GM11168 (cell line): ENCODE data around the gene TMEM221.

Source experiments
- in situ Hi-C: fragments of 300-500 bp; cut with MboI; formaldehyde crosslinking; loops from one replicate; pipeline ENCODE4 v1.12.0; 2022; ENCODE audit warnings: low sequenced_read_pairs; ENCODE audit not compliant: unreplicated experiment

The TMEM221 gene

DNA sequence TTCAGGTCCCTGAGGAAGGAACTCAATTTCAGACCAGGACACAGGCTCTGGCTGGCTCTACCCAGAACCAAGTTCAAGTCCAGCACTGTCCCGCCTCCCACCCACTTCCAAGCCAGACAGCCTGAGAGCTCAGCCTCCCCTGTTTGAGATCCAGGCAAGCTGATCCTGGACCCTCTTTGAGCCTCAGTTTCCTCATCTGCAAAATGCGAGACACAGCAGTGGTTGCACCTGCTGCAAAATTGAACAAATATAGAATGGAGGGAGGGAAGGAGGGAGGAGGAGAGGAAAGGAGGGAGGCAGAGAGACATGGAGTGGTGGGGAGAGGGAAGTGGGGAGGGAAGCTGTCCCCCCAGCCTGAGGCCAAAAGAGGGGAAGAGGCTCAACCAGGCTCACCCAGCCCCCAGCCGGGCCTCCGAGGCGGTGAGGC is 751 bp downstream of the TMEM221 start:
- in situ Hi-C loops, result no loop called here

DNA sequence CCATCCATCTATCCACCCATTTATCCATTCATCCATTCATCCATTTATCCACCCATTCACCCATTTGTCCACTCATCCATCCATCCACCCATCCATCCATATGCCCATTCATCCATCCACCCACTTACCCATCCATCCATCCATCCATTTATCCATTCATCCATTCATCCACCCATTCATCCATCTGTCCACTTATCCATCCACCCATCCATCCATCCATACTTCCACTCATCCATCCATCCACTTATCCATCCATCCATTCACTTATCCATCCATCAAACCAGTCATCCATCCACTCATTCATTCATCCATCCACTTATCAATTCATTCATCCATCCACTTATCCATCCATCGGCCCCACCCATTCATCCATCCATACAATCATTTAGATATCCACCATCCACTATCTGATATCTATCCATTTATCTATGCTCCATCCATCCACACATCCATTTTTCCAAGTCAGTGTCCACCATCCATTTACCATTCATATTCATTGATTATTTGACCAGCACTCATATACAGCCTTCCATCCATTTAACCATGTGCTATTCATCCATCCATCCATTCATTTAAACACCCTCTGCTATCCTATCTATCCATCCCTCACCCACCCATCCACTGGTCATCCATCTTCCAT is 2.8 kb downstream of the TMEM221 start:
- in situ Hi-C loops, result no loop called here

DNA sequence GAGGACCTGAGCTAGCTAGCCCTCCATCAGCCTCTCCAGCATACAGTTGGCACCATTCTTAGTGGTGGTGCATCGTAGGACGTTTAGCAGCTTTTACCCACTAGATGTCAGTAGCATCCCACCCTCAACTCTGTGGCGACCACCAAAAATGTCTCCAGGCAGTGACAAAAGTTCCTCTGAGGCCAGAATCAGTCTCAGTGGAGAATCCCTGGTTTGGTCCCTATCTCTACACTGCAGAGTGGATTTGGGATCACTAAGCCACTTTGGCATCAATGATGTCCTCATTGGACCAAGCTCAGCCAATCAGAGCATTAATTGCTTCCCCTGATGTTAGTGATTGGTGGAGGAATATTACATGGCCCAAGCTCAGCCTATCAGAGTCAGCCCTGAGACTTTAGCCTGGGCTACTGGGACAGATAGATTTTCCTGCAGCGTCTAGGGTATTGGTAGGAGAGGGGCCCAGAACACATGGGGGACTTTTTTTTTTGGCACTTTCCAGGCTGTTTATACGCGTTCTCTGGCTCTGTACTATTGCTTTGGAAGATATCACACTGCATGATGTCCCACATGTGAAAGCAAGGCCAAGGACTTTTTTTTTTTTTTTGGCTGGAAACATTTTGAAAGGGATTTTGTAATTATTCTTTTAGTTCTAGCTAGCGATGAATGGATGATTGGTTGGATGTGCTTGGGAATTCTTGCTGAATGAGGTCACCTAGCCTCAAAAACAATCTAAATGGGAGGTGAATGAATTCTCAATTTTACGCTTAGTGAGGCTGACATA is 7.0 kb downstream of the TMEM221 start:
- in situ Hi-C loops, result no loop called here

DNA sequence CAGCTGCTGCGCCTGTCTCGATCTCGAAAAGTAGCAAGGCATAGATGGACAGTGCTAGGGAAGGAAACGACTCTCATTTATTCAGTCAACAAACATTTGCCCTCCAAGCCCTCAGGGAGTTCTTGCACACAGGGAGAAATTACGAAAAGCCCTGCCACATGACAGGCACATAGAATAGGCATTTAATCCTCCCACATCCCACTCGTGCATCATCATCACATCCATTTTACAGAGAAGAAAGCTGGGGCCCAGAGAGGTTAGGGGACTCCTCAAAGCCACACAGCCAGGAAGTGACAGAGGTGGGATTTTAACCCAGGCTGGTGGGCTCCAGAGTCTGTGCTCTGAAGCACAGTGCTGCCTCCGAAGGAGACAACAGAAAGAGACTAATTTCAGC is 11.6 kb downstream of the TMEM221 start:
- in situ Hi-C loops, result no loop called here

DNA sequence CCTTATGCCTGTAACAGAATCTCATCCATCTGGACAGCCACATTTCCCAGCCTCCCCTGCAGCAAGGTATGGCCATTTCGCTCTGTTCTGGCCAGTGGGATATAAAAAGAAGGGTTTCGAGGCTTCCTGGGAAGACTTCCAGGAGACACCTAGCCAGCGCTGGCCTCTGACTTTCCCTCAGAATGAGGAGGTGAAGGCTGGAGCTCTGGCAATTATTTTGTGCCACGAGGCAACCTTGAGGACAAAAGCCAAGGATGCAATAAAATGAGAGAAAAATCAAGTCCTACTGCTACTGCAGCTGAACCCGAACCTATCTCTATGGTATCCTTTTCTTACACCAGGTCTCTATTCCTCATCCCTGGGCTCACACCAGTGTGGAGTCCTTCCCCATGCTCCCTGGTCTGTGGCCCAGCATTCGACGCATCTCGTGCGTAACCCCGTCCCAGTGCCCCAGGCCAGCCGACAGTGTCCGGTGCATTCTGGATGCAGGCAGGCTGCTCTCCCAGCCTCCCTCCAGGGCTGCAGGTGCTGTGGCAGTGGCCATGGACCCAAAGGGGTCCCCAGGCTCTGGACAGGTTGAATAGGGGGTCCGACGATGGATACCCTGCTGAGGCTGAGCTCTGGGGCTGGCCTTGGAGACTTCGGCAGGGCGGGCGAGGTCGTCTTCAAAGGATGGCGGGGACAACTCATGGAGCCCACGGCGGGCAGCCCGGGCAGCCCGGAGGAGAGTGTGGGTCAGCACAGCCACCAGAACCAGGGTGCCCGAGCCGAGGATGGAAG is 12.2 kb downstream of the TMEM221 start:
- in situ Hi-C loops, result no loop called here

DNA sequence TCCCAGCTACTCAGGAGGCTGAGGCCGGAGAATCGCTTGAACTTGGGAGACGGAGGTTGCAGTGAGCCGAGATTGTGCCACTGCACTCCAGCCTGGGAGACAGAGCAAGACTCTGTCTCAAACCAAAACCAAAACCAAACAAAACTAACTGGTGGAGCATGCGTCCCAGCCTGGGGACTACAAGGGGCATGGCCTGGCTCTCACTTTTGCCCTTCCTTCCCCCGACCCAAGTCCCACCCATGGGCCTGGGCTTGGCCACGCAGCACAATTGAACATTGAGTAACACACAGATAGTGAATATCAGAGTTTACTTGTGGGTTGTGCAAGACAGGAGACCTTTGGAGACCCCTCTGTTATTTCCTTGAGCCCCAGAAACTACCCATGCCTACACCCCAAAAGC is 13.2 kb downstream of the TMEM221 start:
- in situ Hi-C loops, result no loop called here

DNA sequence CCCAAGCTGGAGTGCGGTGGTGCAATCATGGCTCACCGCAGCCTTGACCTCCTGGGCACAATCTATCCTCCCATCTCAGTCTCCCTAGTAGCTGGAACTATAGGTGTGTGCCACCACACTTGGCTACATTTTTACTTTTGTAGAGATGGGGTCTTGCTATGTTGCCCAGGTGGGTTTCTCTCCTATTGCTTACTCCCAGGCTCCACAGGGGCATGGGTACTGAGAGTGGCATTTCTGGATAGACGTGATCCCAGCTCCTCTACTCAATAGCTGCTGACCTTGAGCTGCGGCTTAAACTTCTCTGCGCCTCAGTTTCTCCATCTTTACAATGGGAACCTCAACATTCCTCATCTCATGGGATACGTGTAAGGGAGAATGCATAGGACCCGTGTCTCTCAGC is 17.1 kb downstream of the TMEM221 start:
- in situ Hi-C loops, result no loop called here

DNA sequence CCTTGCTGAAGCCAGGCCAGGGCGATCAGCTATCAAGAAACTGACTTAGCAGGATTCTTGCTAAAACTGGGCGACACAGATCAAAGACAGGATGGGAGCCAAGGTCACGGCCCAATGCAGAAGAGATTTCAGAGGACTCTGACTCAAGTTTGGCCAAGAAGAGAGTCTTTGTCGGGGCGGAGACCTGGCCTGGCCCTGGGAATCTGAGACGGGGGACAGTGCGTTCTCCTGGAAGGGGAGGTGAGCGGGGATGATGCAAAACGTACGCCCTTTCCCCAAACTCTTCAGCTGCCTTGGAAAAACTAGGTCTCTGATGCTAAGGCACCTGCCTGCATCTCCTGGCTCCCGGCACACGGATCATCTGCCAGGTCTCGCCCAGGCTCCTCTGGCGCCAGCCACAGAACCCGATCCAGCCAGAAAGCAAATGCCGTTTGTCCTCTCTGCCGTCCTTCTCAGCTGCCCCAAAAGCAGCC is 18.8 kb downstream of the TMEM221 start:
- in situ Hi-C loops, result no loop called here

DNA sequence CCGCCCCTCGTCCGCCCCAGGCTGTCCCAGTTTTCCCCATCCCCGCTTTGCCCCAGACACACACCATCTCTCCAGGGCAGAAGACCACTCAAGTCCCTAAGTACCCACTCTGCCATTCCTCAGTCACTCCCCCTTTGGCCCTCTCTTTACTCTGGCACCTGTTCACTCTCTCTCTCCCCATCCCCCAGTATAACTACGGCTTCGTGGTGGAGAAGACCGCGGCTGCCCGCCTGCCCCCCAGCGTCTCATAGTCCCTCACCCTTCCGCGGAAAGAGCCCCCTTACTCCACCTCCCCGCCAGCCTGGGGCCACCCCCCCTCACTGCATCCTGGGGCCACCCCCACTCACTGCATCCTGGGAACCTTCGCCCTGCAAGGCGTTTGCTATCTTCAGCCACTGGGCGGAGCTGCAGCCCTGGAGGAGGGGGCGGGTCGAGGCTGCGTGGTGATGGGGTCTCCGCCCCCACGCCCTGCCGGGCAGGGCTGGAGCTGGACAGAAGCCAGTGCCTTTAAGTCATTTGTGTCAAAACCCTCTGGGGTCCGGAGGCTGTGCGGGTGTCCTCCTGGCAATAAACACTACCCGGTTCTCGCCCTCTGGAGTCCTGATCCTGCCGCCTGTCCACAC is 23.6 kb downstream of the TMEM221 start:
- in situ Hi-C loops, result no loop called here

DNA sequence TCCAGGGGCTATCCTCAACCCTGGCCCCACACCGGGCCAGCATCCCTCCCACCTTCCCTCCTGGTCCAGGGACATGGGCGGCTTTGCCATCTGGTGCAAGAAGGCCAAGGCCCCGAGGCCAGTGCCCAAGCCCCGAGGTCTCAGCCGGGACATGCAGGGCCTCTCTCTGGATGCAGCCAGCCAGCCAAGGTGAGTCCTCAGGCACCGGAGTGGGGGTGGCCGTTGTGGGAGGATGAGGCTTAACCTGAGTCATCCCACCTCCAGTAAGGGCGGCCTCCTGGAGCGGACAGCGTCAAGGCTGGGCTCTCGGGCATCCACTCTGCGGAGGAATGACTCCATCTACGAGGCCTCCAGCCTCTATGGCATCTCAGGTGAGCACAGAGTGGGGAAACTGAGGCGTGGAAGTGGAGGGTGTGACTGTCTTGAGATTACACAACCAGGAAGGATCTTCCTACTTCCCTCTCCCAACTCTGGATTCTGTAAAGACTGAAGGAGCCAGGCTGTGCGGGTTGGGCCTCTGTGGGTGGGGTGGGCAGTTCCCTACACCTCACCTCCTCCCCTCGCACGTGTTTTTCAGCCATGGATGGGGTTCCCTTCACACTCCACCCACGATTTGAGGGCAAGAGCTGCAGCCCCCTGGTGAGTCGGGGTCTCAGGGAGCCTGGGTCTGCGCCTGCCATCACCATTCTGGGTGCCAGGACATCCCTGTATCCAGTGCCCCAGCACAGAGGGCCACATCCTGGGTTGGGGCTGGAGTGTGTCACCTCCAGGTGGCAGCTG is 24.8 kb downstream of the TMEM221 start:
- in situ Hi-C loops, result no loop called here

DNA sequence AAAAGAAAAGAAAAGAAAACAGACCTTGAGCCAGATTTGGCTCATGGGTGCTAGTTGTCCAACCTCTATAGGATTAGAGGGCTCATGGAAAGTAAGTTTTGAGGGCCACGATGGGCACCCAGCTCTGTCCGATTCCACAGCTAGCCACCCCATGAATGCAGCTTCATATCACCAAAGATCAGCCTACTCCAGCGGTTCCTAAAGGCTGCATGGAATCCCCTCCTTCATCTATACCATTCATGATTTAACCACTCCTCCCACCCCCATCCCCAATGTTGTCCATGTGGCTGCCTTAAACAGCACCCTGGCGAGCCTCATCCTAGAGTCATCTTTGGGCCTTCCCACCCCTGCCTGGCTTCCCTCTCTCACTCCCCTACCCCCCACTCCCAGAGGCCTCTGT is 26.5 kb downstream of the TMEM221 start:
- in situ Hi-C loops, result no loop called here

DNA sequence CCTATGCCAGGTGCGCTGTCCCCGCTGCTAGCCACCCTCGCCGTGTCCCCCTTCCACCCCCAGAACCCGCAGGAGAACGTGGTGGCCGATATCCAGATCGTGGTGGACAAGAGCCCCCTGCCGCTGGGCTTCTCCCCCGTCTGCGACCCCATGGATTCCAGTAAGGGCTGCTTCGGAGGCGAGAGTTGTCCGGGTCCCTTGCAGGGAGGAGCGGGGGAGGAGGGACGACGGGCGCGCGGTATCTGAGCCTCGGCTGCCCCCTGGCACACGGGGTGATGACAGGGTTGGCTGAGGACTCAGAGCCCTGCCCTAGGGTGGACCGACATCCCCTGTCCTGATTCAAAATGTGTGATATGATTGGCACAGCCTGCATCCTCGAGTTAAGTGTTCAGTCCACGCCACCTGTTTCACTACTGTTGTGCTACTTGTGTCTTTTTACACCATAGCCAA is 28.0 kb downstream of the TMEM221 start:
- in situ Hi-C loops, result no loop called here

DNA sequence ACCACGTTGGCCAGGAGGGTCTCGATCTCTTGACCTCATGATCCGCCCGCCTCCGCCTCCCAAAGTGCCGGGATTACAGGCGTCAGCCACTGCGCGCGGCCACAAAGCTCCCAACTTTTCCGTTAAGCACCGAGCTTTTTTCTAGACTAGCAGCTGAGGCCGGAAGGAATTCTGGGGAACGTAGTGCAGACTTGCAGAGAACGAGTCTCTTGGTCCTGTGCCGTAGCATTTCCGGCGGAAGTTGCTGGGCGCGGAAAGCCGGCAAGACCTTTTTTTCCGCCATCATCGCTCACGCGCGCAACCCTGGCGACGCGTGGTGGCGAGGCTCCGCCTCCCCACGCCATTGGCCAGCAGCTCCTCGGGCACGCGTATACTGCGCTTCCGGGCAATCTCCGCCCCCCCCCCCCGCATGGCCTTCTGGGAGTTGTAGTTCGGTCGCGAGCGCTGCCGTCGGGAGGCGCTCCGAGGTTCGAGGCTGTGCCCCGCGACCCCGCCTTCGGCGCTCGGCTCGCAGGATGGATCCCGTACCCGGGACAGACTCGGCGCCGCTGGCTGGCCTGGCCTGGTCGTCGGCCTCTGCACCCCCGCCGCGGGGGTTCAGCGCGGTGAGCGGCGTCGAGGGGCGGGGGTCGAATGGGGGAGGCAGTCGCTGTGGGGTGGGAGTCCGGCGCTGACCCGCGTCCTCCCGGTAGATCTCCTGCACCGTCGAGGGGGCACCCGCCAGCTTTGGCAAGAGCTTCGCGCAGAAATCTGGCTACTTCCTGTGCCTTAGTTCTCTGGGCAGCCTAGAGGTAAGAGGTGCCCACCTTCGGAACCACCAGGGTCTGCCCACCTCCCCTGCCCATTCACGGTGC is 28.6 kb downstream of the TMEM221 start, which contains the start of gene MVB12A:
Gene MVB12A (plus strand): TSS at position 427 of the 854 bp plus-strand sequence. CDS start 89 bp downstream, at position 516.
- in situ Hi-C loops, result no loop called here

DNA sequence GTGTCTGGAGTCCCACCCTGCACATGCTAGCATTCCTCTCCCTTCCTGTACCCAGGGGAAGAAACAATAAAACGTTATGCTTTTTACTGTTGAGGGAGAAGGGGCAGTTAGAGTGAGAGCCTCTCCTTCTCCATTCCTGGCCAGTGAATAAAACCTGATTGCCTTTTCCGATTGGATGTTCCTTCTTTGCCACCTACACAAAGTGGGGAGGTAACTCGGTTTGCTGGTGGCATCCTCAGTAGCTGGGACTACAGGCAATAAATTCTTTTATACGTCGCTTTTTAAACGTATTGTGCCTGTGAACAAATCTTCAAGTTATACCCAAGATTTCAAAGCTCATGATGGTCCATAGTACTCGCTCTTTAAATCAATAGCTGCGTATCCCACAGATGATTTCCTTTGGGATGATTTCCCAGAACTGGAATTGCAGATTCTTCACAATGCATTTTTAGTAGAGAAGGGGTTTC is 29.3 kb downstream of the TMEM221 start:
- in situ Hi-C loops, result no loop called here

DNA sequence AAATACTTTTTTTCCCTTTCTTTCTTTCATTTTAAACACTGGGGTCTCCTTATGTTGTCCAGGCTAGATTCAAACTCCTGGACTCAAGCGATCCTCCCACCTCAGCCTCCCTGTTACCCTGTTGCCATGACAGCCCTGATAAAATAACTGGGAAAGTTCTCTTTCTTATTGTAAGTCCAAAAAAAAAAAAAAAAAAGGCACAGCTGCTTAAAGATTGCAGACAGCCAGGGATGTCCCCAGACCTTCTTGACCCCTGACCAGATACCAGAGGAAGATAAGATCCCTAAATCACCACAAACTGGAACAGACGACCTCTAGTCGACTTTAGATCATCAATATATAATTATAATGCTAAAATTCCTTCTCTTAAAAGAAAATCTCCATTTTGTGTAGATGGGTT is 29.8 kb downstream of the TMEM221 start:
- in situ Hi-C loops, result no loop called here

DNA sequence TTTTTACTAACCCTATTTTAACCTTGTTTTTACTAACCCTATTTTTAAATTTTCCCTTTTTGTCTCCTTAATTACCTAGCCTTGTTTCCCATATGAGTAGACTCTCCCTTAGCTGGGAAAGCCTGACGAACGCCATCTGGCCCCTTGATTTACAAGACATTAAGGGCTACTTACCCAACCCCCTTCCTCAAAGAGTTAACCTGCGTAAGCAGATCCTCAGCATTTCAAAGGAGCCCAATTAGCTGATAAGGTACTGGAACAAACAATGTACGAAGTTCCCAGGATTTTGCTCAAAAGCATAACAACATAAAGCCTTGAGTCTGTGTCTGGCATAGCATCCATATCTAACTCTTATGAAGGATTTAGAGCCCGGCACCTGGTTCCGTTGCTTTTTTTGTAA is 33.3 kb downstream of the TMEM221 start:
- in situ Hi-C loops, result no loop called here

DNA sequence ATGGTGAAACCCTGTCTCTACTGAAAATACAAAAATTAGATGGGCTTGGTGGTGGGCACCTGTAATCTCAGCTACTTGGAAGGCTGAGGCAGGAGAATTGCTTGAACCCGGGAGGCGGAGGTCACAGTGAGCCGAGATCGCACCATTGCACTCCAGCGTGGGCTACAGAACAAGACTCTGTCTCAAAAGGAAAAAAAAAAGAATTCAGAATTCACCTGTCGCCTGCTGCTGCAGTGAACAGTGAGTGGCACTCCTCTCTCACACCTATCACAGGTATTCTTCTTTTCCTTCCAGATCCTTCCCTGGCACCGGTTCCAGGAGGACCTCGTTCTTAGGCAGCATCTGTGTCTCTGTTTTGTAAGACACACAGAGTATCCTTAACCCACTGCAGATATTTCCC is 34.4 kb downstream of the TMEM221 start:
- in situ Hi-C loops, result no loop called here

DNA sequence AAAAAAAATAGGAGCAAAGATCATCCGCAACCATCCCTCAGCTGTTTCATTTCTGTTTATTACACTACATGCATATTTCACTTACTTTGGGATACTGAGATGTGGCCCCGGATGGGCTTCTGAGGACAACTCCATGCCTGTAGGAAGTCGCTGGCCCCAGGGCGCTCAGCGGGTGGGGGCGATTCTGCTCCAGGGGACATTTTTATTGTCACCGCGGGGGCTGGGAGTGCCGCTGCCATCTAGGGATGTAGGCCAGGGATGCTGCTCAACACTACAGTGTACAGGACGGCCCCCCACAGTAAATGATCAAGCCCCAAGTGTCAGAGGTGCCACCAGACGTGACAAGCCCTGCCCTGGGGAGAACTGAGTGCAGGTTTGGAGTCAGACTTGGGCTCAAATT is 36.7 kb downstream of the TMEM221 start:
- in situ Hi-C loops, result no loop called here

DNA sequence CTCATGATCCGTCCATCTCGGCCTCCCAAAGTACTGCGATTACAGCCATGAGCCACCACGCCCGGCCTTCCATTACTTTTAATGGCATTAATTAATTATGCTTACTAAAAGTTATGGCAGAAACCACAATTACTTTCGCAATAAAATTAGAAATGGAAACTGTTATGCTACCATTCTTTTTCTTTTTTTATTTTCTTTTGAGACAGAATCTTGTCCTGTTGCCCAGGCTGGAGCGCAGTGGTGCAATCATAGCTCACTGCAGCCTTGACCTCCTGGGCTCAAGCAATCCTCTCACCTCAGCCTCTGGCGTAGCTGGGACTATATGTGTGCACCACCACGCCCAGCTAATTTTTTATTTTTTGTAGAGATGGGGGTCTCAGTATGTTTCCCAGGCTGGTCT is 38.5 kb downstream of the TMEM221 start:
- in situ Hi-C loops, result no loop called here
